Stomach (tissue), 4 donors: ENCODE data around the gene ITGB8.

Experiments used
- CTCF ChIP-seq, 7 experiments: fragments of 450-650 bp in 4 of 7; fragments of 200-600 bp in 3 of 7; sonication (generic) in 3 of 7; IDR thresholded peaks; one replicate each; pipeline ENCODE4 v1.5.1; 2016 to 2019; ENCODE audit warnings: antibody characterized with exemption in 7 of 7, control low read depth in 2 of 7, mild to moderate bottlenecking in 1 of 7
- POLR2A ChIP-seq, 4 donors: fragments of 450-650 bp; IDR thresholded peaks; one replicate each; pipeline ENCODE4 v1.6.1; 2016; ENCODE audit warnings: antibody characterized with exemption in 4 of 4, control low read depth in 2 of 4, mild to moderate bottlenecking in 1 of 4, moderate library complexity in 1 of 4

- no peak for TF ChIP-seq CTCF (IDR thresholded peaks at IDR 0.05)
- TF ChIP-seq POLR2A (IDR thresholded peaks at IDR 0.05), result no peak
Measured at GRCh38 chr7:20411372-20411771, 80.7 kb downstream of the ITGB8 start.
